Measurements from ENCODE around the gene ZNF609.

ZNF609 gene, protein sequence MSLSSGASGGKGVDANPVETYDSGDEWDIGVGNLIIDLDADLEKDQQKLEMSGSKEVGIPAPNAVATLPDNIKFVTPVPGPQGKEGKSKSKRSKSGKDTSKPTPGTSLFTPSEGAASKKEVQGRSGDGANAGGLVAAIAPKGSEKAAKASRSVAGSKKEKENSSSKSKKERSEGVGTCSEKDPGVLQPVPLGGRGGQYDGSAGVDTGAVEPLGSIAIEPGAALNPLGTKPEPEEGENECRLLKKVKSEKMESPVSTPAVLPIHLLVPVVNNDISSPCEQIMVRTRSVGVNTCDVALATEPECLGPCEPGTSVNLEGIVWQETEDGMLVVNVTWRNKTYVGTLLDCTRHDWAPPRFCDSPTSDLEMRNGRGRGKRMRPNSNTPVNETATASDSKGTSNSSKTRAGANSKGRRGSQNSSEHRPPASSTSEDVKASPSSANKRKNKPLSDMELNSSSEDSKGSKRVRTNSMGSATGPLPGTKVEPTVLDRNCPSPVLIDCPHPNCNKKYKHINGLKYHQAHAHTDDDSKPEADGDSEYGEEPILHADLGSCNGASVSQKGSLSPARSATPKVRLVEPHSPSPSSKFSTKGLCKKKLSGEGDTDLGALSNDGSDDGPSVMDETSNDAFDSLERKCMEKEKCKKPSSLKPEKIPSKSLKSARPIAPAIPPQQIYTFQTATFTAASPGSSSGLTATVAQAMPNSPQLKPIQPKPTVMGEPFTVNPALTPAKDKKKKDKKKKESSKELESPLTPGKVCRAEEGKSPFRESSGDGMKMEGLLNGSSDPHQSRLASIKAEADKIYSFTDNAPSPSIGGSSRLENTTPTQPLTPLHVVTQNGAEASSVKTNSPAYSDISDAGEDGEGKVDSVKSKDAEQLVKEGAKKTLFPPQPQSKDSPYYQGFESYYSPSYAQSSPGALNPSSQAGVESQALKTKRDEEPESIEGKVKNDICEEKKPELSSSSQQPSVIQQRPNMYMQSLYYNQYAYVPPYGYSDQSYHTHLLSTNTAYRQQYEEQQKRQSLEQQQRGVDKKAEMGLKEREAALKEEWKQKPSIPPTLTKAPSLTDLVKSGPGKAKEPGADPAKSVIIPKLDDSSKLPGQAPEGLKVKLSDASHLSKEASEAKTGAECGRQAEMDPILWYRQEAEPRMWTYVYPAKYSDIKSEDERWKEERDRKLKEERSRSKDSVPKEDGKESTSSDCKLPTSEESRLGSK (N-terminal part only)

DNA sequence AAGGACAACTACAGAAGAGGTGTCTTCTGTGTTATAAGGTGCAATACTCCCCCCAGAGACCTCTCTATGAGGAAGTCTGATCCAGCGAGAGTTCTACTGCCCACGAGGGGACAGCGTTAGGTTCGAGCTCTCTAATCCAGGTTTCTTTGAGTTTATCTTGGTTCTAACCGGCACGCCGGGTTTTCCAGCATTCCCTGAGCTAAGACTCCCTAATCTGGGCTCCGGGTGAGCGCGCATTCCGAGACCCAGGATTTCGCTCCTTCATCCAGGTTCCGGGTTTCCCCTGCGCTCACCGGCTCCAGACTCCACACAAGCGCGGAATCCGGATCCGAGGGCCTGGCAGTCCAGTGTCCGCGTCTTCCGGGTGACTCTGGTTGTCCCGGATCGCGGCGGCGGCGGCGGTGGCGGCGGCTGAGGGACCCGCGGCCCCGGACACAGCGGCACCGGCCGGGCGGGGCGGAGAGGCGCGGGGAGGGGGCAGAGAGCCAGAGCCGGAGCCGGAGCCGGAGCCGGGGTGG, at the start of gene ZNF609:
Gene ZNF609 (plus strand): TSS at position 373 of the 518 bp plus-strand sequence. CDS start 38,842 bp downstream, outside the sequence.
- DNase-seq (ENCODE audit: low read depth), result peak; percentile 95

DNA sequence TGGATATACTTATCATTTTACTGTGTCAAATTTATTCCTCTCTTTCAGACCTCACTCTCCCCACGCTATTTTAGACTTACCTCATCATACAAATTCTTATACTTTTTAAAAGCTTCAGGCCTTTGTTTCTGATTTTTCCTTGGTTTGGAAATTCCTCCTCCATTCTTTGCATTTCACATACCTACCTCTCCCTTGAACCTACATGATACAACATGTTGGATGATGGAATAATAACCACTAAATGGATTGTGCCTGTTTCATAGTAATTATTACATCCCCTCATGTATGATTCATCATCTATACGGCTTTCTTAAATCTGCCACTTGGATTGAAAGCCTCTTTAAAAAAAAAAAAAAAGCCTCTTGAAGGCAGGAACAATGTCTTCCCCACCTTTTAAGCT, 48.2 kb upstream of the ZNF609 start:
- DNase-seq (ENCODE audit: low read depth), result no peak

DNA sequence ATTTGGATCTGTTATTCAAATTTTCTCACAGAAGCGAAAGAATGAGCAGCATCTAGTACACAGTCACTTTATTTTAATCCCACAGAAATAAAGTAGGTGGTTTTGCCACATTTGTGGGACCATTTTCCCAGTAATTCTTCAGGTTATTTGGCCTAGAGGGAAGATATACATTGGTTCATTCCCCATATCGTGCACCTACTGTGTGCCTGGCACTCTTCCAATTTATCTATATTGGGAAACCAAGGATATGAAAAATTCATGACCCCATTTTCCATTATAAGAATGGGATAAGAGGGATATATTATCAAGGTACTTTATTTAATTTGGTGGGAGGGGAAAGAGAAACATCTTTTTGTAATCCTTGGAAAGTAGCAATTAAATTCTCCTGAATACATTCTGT, 37.7 kb upstream of the ZNF609 start:
- no peak for DNase-seq (ENCODE audit: low read depth)

DNA sequence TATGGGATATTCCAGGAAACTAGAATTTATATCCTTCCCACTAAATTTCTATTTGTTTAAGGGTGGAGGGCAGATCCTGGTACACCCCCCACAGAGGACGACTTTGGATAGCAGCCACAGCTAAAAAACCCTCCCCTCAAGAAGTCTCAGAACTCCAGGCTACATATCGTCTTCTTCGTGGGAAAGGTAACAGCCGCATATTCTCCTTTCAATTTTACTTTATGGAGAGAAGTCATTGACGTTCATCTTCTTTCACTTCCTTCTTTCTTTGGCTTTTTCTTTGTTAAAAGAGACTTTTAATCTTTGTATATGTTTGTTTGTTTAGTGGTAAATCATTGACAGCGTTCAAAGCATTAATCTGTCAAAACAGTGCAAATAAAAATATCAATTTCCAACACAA, 36.4 kb upstream of the ZNF609 start:
- DNase-seq (ENCODE audit: low read depth), result no peak

DNA sequence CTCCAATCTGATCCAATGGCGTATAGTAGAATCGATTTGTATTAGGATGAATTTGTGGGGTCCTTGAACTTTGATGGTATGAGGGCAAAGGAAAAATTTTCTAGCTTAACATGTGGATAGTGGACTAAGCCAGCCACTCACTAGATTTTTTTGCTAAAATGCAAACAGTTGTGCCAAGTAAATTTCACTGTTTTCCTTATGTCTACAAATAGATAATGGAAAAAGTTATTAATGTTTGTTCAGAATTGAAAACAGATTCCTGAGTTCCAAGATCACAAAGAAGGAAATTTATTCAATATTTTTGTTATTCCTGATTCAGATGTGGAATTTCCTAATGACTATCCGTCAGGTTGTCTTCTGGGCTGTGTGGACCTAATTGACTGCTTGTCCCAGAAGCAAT, 35.2 kb upstream of the ZNF609 start:
- no peak for DNase-seq (ENCODE audit: low read depth)

DNA sequence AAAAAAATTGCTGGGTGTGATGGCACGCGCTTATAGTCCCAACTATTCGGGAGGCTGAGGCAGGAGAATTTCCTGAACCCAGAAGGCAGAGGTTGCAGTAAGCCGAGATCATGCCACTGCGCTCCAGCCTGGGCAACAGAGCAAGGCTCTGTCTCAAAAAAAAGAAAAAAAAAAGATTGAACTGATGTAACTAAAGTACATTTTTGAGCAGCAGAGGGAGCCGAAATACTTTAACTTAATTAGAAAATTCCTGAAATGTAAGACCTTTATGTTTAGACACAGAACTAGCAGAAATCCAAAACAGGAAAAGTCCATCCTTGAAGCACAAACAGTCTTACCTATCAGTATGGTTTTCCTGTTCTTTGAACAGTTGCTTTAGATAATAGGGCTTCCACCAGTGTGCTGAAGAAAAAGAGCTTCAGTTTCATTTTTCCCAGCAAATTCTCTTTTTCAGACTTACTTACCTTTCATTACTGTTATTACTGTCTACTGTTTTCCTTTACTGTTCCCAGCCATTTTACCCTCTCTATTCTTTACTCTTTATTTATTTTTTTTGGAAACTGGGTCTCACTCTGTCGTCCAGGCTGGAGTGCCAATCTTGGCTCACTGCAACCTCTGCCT, 33.4 kb upstream of the ZNF609 start:
- peak; percentile 53 for DNase-seq (ENCODE audit: low read depth)

DNA sequence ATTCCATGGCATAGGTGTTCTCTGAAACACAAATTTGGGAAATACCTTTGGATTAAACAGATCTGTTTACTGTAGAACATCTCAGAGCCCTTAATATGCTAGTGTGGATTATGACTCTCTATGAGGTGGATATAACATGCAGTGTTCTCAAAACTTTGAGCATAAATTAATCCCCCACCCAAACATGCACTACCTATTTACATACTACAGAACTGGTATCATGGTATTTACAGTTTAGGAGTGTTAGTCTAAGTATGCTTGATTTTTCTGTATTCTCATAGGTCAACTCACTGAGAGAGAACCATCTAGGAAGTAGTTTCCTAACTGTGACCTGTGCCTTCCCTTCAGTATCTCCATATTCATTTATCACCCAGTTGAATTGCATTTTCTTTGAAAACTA, 30.9 kb upstream of the ZNF609 start:
- no peak for DNase-seq (ENCODE audit: low read depth)

DNA sequence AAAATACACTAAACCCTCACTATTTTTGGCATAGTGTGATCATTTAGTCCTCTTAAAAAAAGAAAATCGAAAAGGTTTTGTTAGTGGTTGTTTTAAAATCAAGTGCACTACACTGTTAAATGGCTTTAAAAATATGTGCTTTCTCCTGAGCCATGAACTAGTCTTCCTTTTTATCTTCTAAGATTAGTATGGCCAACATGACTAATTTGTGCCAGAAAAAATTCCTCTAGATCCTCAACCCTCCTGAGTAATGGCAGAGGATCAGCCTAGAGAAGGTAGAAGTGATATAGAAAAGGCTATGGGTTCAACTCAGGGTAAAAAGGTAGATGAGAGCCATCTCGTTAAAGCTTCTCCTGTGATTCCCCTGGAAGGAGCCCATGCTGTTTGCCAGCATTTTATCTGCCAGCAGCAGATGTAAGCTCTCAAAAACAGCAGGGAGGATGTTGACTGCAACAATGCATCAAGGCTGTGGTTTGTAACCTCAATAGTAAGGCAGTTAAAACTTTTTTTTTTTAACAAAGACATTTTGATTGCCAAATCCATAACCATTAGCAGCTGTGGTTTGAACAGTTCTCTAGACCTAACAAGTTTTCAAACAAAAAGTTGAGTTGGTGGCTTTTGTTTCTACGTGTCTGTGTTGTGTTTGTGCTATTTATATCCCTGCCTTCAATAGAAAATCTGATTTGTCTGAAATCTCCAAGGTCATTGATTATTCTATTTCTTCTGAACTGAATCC, 30.2 kb upstream of the ZNF609 start:
- DNase-seq (ENCODE audit: low read depth), result peak; percentile 95

DNA sequence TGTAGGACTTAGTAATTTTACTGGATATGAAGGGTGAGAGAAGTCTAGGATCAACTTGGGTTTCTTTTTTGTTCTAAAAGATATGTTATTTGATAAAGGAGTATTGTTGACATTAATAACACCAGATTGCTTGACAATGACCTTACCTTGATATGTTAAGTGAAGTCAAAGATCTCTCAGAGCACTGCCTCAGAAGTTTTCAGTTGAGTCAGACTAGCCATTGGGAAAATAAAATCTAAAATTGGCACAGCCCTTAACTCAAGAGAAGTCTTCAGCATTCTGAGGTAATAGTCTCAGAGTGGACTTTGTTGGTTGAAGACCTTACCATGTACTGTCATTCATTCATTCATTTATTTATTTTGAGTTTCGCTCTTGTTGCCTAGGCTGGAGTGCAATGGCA, 22.4 kb upstream of the ZNF609 start:
- DNase-seq (ENCODE audit: low read depth), result no peak

DNA sequence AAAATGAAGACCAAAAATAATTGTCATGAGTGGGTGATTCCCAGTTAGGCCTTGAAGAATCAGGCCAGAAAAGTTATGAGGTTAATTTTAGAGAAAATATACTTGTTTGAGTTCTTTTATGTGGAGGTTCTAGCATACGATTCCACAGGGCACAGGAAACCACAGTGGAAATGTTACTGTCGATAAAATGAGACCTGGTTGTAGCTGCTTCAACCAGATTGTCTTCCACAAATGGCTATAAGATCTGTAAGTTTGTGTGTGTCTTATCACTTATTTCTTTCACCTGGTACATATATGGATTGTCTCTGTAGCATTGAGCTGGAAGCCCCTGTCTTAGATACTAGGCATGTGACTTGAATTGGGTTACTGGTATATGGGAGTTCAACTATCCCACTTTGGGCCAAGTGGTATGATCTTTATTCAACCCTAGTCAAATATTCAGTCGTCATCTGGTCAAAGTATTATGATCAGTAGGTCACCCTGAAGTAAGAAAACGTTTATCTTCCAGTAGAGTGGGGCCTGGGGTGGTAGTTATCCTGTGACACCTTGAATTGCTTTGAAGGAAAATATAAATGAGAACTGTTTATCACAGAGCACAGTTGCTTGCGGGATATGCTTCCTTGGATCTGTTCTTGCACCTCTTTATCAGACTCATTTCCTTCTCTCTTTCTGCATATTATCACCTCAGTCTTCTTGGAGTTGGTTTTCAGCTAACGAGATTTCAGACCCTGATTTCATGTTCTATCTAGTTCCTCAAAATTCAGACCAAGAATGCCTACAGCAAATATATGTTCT, 21.5 kb upstream of the ZNF609 start:
- DNase-seq (ENCODE audit: low read depth), result no peak

DNA sequence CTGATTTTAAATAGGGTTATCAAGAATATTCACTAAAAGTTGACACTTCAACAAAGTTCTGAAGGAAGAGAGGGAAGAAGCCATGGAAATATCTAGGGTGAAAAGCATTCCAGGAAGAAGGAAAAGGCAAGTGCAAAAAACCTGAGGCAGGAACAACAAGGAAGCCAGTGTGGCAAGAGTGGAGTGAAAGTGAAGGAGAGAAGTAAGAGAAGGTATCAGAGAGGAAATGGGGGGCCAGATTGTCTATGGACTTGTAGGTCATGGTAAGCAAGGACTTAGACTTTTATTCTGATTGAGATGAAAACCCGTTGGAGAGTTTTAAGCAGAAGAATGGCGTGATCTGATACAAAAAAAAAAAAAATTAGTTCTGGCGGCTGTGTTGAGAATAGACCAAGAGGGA, 18.5 kb upstream of the ZNF609 start:
- DNase-seq (ENCODE audit: low read depth), result no peak

DNA sequence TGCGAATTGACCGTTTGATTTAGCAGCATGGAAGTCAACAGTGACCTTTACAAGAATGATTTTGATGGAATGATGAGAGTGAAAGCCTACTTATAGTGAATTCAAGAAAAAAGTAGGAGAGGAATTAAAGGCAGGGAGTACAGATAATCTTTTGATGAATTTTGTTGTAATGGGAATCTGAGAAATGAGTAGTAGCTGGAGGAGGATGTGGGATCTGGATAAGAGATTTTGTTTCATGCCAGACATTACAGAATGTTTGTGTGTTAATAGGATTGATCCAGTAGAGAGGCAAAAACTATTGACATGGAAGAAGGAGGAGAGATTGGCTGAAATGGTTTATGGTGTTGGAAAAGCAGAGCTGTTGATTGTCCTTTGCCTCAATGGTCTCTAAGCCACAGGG, 17.4 kb upstream of the ZNF609 start:
- DNase-seq (ENCODE audit: low read depth), result peak; percentile 79

DNA sequence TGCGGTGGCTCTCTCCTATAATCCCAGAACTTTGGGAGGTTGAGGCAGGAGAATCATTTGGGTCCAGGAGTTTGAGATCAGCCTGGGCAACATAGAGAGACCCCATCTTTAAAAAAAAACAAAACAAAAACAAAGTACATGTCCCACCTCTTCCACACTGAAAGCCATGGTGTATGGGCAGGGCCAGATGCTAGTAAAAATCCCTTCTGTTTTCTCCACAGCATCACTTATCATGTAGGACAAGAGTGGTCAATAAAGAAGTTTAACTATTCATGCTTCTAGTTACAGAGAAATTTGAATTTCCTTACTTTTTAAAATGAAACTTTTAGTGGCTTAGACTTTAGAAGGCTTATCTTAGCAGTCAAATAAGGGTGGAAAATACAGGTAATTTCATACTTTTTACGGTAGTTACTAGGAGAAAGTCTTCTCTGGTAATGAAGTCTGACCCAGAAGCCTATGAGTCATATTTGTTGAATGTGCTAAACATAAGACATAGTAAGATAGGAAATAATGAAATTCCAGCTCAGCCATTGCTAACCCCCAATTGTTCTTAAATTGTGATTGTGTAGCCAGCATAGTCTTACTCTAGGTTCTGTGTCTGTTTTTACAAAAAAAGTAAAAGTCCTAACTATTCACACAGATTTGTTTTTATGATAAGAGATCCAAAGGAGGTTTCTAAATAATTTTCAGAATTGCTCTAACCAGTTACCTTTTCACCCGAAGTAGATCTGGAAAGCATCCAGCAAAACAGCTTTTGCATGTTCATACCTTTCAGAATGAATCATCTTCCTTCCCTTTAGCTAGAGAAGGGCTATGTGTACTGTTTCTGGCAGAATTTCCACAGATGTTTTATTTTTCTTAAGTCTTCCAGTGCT, 16.4 kb upstream of the ZNF609 start:
- peak; percentile 93 for DNase-seq (ENCODE audit: low read depth)

DNA sequence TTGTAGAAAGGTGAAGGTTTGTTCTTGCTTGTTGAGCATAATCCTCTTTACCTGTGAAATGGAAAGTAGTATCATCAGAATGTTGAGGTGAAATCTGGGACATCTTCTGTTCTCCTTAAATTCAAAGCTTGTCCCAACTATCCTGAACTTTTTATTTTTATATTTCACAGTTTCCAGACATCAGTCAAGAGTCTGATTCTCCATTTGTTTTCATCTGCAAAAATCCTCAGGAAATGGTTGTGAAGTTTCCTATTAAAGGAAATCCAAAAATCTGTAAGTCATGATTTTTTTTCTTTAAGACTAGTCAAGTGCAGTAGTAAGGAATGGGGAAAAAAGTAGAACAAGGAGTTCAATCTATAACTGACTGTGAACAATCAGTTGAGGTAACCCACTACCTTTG, 15.5 kb upstream of the ZNF609 start:
- DNase-seq (ENCODE audit: low read depth), result no peak

DNA sequence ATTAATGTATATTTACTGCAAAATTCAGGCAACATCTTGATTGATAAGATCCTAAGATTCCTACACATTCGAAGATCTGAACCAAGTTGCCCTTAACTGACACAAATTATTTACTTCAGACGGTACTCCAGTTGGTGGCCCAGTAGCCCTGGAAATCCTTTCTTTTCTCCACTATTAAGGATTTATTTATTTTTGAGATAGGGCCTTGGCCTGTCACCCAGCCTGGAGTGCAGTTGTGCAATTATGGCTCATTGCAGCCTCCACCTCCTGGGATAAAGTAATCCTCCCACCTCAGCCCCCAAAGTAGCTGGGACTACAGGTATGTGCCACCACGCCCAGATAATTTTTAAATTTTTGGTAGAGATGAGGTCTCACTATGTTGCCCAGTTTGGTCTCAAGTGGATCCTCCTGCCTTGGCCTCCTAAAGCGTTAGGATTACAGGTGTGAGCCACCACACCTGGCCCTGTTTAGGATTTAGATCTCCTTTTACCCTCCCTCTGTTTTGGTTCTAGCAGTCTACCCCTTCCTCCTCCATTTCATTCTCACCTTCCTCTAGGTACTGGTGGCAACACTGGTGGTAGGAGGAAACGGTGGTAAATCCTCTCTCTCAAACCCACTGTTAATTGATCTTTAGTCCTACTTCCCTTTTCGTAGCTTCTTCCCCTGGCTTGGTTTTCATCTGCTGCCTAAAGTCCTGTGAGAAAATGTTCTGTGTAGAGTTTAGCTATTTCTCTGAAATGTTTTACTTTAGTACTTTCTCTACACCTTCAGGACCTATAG, 12.7 kb upstream of the ZNF609 start:
- no peak for DNase-seq (ENCODE audit: low read depth)

DNA sequence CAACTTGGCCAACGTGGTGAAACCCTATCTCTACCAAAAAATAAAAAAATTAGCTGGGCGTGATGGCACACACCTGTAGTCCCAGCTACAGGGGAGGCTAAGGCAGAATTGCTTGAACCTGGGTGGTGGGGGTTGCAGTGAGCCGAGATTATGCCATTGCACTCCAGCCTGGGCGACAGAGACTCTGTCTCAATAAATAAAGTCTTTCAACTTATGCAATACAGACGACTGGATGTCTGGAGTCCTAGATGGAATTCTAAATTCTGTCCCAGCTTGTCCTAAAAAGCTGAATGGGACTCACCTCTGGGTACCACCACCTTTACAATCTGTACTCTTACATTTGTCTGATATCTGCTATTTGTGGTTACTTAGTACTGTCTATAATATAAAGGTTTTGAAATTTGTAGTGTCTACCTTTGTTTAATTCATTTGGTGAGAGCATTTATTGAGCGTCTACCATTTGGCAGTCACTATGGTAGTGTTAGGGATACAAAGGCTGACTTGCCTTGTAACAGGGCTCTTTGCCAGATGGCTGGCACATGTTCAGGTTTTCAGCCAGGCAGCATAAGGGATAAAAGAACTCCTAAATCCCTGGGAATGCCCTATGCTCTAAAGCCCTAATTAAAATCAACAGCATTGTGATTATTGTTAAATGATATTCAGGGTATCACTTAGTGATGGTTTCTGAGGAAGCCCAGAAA, 7.2 kb upstream of the ZNF609 start:
- peak; percentile 38 for DNase-seq (ENCODE audit: low read depth)

DNA sequence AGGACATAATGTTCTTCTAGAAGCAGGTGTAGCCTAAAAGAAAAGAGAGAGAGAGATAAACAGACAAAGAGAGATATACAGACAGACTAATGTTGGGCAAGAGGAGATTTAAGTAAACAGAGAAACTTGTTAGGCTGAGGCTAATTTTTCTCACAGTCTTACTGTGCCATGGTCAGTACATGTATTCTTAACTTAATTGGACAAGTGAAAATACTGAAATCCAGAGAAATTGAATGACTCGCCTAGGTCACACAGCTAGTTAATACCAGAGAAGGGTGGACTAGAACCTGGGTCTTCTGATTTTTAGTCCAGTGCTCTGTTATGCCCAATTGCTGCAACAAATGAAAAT, 6.7 kb upstream of the ZNF609 start:
- DNase-seq (ENCODE audit: low read depth), result peak; percentile 58

DNA sequence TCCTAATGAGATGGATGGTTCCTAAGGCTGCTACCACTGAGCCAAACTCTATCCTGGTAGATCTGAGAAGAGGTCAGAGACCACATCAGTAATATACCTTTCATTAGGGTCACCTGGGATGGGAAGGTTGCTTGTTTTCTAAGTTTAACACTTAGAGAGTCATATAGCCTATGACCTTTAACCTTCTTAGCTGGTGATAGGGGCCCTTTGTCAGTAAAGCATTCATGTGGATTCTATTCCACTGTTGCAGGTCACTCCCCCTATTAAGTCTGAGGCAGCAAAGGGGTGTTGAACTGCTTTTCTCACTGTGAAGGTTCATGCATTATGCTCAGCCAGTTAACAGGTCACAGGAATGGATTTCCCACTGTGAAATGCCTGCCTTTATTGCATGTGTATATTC, 6.1 kb upstream of the ZNF609 start:
- no peak for DNase-seq (ENCODE audit: low read depth)
